AG20443 (cell line): ENCODE measurements around the gene REXO2.

ENCODE experiments used
- DNase-seq: peaks from one replicate; pipeline ENCODE4 v3.0.0; 2012; ENCODE audit warnings: low spot score, mixed read lengths

REXO2 gene

DNA sequence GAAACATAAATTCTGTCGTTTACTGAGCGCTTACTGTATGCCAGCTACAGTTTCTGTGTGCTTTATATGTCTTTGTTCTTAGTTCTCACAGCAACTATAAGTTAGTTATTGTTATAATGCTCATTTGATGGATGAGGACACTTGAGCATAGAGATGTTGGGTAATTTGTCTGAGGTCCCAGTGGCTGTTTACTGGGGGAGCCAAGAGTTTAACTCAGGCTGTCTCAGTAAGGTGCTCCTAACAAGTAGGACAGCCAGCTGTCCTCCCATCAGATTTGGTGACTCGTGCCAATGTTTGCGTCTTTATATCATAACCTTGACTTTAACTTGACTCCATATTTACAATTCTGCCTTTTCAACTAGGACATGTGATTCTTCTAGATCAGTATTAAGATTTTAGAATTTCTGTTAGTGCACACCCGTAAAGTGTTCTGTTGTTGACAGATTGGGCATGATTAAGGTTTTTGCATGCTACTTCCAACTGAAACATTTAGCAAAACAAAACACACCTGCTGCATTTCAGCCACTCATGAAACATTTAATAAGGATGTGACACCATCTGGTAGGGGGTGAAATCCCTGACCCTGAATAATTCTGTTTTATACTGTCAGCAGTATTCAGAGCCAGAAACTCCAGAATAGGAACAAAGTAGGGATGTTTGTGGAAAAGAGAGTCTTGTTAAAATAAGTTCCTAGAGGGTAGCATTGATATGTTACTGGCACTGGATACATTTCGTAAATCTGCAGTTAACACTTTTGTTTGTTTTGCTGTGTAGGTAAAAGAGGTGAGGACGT lies 1.9 kb downstream of the REXO2 start:
- DNase-seq: no peak

- DNase-seq: no peak
Measured at GRCh38 chr11:114441921-114442320, 2.7 kb downstream of the REXO2 start.

DNA sequence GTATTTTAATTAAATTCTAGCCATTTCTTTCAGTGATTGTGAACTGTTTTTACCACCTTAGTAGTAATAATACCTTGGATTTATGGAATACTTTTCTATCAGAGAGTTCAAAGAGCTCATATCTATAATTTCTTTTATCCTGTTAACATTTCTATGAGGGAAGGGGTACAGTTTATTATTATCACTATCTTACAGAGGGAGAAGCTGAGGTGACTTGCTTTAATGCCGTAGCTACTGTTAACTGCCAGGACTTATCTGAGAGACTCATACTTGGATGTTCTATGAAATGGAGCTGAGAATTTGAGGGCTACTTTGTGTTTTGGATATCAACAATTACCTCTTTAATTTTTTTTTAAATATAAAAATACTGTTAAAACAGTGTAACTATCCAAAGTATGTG lies 3.3 kb downstream of the REXO2 start:
- no peak for DNase-seq

GRCh38 chr11:114447444-114447843 lies 8.2 kb downstream of the REXO2 start:
- no peak for DNase-seq

DNA sequence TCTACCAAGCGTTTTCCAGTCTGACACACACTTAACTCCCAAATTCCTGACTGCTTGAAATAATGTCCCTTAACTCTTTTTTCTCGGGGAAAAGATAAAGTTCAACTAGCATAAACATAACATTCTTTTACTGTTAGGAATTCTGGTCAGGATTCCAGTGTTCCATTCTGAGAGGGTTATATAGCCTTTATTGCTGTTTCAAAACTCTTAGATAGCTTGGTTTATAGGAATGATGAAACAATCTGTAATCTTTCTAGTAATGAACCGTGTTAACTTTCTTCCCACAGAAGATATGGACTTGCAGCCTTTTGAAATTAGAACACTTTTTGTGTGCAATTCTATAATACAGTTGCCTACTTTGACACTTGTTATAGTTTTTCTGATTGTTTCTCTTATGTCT lies 8.6 kb downstream of the REXO2 start:
- peak; percentile 9 for DNase-seq

DNA sequence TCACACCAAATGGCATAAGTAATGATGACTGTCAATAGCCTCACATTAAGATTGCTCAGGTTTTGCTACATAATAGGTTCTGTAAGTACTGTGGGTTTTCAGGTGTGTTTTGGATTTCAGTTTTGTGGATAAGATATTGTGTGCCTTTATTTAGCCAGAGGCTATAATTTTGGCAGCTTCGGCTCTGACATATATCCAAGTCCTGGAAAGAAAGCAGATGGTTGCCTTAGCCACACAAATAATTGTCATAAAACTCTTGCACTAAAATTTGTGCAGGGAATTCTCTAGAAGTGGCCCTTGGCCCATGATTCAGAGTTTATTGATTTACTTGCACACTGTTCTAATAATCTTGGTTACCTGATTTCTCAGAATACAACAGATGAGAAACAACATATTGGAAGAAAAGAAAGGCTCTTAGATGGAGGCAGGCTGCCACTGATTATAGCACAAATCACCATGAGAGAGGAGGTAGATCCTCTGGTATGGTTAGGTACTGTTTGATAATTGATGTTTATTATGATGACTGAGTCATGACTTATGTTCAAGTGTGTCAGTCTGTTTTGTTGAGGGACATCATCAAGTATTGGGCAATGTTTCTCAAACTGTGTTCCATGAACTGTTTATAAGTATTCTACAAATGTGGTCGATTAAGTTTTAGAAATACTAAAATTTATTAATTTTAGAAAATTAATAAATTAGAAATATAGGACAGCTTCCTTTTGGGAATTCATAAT lies 9.6 kb downstream of the REXO2 start:
- DNase-seq: no peak

- DNase-seq: no peak
Measured at GRCh38 chr11:114449845-114450244, 10.6 kb downstream of the REXO2 start.

- no peak for DNase-seq
Measured at GRCh38 chr11:114452399-114452798, 13.1 kb downstream of the REXO2 start.

DNA sequence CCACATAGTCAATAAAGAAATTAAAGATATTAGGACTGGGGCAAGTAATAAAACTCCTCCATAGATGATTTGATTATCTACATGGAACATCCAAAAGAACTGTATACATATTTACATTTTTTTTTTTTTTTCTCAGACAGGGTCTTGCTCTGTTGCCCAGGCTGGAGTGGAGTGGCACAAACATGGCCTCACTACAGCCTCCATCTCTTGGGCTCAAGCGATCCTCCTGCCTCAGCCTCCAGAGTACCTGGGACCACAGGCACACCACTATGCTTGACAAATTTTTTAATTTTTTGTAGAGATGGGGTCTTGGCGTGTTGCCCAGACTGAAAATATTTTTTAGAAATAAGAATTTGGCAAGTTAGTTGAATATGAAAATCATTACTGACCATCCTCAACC lies 24.7 kb downstream of the REXO2 start:
- DNase-seq: no peak

GRCh38 chr11:114466742-114467141 lies 27.5 kb downstream of the REXO2 start:
- DNase-seq: no peak

- DNase-seq: no peak
Measured at GRCh38 chr11:114472661-114473060, 33.4 kb downstream of the REXO2 start.

DNA sequence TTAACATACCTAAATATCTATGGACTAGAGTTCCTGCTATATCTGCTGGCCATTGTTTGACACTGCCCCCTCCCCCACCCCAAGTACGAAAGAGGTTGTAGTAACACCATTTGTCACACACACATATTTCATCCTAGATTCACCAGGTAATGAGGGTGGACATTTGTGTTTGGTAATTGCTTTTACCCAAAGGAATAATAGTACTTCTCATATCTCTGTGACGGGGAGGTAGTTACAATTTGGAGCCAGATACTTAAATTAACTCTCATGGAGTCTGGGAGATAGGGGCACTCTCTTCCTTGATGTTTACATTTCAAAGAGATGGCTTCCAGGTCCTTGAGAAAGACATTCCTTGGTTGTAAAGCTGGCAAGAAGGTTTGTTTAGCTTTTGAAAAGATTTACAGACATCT lies 38.7 kb downstream of the REXO2 start:
- no peak for DNase-seq

- no peak for DNase-seq
Measured at GRCh38 chr11:114478768-114479167, 39.5 kb downstream of the REXO2 start.

DNA sequence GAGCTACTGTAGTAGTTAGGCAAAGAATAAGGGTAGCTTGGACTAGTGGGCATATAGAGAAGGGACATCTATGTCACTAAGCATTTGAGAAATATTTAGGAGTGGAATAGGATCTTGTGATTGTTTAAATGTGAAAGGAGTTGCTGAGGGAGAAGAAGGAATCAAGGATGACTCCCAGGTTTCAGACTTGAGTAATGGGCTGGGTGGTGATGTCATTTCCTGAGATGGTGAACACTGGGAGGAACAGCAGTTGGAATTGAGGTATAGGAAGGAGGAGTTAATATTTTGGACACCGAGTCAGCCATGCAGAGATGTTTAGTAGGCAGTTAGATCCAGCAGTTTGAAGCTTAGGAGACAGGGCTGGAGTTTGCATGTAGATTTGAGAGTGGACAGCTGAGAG lies 40.1 kb downstream of the REXO2 start:
- no peak for DNase-seq

- DNase-seq: no peak
Measured at GRCh38 chr11:114482114-114482513, 42.8 kb downstream of the REXO2 start.

DNA sequence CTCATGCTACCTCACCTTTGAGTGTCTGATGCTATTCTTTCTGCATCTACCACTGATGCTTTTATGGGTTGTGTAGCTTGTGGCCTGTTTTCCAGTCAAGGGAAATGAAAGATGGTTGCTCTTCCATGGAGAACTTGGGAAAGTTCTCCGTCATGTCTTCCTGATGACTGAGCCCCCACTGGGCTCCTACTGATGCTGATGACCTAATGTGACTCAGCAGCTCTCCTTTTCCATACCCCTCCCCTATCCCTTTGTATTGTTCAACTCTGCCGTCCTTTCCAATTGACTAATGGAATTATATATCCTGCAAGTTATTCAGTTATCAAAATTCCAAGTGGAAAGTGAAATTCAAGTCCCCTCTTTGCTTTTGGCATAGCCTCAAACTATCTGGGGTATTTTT lies 44.7 kb downstream of the REXO2 start:
- no peak for DNase-seq

DNA sequence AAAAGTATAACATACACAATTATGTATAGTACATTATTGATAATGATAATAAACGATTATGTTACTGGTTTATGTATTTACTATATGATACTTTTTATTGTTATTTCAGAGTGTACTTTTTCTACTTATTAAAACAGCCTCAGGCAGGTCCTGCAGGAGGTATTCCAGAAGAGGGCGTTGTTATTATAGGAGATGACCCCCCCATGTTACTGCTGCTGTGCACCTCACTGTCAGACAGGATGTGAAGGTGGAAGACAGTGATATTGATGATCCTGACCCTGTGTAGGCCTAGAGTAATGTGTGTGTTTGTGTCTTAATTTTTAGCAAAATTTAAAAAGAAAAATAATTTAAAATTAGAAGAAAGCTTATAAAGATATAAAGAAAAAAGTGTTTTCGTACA lies 57.6 kb downstream of the REXO2 start:
- DNase-seq: no peak

DNA sequence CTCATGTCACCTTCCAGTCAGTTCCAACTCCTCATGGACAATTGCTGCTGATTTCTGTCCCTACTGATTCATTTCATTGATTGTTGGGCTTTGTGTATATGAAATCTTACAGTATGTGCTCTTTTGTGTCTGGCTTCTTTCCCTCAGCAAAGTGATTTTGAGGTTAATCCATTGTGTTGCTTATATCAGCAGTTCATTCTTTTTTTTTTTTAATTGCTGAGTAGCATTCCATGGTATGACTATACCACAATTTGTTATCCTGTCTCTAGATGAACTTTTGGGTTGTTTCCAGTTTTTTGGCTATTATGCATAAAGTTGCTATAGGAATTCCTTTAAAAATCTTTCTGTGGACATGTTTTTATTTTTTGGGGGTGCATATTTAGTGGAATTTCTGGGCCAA lies 60.5 kb downstream of the REXO2 start:
- DNase-seq: no peak
